HG02623 (cell line): Measurements from ENCODE around the gene FNIP1.
A peak's percentile ranks its signal among the peaks of the same experiment; 100 is the strongest.
"Not testable (repeated sequence)": the region's sequence is repeated elsewhere in the genome, so short reads cannot be mapped to it uniquely, and the experiment has no call there.

Source experiments
- ATAC-seq: cut with Tn5 transposase; IDR thresholded peaks from one replicate; pipeline ENCODE4 v1.9.1; 2021; ENCODE audit warnings: moderate library complexity; ENCODE audit not compliant: unreplicated experiment

Gene FNIP1

GRCh38 chr5:131796793-131797693, at the start of gene FNIP1:
Gene FNIP1 (minus strand): TSS chr5:131797017. CDS start chr5:131796921, 96 bp downstream.
- ATAC-seq: peak; percentile 91

DNA sequence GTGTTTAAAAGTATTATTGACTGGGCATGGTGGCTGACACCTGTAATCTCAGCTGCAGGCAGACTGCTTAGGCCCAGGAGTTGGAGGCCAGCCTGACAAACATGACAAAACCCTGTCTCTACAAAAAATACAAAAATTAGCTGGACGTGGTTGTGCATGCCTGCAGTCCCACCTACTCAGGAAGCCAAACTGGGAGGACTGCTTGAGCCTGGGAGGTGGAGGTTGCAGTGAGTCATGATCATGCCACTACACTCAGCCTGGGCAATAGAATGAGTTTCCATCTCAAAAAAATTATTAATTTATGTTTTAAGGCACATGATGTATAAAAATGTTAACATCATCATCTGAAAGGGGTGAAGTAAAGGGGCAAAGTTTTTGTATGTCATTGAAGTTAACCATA, 49.7 kb upstream of the FNIP1 start:
- no peak for ATAC-seq

GRCh38 chr5:131845828-131846227, 49.0 kb upstream of the FNIP1 start:
- ATAC-seq: no peak

- not testable (repeated sequence) for ATAC-seq
Observed at GRCh38 chr5:131842971-131843370, 46.2 kb upstream of the FNIP1 start.

- ATAC-seq: not testable (repeated sequence)
Observed at GRCh38 chr5:131832702-131833101, 35.9 kb upstream of the FNIP1 start.

DNA sequence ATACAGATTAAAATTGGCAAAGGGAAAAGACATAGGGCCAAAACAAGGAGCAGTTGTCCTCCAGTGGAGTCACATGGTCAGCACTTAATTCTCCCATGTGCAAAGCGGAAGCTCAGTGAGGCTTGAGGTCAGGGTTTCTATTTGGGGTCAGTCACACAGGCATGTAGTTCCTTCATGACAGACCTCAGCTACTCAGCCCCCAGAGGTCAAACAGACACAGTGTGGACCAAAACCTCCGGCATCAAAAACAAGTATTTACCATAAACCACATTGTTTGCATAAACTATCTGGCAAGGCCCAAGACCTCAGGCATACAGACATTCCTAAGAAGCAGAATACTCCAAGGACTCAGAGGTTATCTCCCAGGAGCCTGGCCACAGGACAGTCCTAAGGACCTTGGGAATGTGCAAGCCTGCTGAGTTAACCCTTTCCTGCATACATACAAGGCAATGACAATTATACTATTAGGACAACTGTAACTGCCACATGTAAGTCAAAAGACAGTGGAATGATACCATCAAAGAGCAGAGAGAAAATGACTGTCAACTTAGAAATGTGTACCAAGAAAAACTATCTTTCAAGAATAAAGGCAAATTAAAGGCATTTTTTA, 28.7 kb upstream of the FNIP1 start:
- peak; percentile 88 for ATAC-seq

- no peak for ATAC-seq
Observed at GRCh38 chr5:131824631-131825030, 27.8 kb upstream of the FNIP1 start.

DNA sequence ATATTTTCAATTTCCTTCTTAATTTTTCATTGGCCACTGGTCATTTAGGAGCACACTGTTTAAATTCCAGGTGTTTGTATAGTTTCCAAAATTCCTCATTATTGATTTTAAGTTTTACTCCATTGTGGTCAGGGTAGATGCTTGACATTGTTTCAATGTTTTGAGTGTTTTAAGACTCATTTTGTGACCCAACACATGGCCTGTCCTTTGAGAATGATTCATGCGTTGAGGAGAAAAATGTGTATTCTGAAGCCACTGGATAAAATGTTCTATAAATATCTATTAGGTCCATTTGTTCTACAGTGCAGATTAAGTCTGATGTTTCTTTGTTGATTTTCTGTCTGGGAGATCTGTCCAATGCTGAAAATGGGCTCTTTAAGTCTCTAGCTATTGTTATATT, 24.4 kb upstream of the FNIP1 start:
- ATAC-seq: no peak

- no peak for ATAC-seq
Observed at GRCh38 chr5:131818001-131818724, 21.3 kb upstream of the FNIP1 start.

DNA sequence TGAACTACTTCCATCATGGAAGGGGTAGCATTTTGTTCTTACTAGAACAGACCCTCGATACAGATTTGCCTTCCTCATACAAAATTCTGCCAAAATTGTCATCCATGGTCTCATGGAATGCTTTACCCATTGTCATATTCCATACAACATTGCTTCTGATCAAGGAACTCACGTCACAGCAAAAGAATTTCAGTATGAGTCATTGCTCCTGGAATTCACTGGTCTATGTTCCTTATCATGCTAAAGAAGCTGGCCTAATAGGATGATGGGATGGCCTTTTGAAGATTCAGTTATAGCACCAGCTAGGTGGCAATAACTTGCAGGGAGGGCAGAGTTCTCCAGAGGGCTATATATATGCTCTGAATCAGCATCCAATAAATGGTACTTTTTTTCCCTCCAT, 18.2 kb upstream of the FNIP1 start:
- ATAC-seq: no peak

DNA sequence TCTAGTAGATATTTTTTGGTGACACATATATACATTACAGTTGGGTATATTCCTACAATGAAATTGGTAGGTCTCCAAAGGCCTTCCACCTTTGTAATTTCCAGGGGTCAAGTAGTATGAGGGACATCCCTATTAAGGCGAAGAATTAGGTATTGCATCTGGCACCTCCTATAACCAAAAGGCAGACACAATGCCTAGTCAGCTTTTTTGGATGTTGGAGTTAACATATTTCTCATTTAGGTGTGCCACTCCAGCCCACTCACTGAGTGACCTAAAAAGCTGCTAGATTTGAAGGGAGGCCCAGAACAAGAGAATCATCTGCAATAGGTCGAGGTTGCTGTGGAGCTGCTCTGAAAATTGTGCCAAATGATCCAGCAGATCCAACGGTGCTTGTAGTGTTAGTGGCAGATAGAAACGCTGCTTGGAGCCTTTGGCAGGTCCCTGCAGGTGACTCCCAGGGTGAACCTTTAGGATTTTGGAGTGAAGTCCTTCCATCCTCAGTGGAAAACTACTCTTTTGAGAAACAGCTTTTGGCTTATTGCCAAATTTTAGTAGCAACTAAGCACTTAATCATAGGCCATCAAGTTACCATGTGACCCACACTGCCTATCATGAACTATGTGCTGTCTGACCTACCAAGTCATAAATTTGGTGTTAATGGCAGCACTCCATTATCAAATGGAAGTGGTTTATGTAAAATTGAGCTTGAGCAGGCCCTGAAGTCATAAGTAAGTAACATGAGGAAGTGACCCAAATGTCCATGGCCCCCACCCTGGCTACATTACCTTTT, 15.7 kb upstream of the FNIP1 start:
- ATAC-seq: no peak

DNA sequence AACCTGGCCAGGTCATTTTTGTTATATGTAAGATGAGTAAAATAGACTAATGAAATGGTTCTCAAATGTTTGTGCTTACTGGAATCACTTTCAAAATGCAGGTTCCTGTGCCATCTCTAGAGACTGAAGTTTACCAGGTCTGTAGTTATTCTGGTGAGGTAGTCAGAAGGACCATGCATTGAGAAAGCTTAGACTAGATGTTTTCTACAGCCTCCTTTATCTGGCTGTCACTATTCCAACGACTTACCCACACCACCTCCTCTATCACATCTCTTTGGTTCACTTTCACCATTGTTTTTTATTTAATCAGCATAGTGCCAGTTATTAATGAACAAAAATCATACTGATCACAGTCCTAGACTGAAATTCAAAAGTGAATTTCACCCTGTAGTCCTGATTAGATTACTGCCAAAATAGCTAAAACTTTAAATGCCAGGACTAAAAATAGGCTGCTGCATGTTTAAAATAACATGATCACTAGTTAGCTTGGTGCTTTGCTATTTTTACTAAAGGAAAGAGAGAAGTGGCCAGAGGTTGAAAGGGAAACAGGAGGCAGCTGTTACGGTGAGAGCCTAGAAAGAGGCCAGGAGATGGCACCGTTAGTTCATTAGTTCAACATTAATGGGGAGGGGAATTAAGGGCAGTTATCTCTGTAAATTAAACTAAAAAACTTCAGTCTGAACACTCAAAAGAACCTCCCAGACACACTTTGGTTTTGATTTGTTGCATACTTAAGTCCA, 13.9 kb upstream of the FNIP1 start:
- ATAC-seq: no peak

GRCh38 chr5:131795879-131796792, 681 bp downstream of the FNIP1 start:
- ATAC-seq: peak; percentile 6

GRCh38 chr5:131795228-131795627, 1.6 kb downstream of the FNIP1 start:
- ATAC-seq: no peak

GRCh38 chr5:131794586-131794985, 2.2 kb downstream of the FNIP1 start:
- no peak for ATAC-seq

DNA sequence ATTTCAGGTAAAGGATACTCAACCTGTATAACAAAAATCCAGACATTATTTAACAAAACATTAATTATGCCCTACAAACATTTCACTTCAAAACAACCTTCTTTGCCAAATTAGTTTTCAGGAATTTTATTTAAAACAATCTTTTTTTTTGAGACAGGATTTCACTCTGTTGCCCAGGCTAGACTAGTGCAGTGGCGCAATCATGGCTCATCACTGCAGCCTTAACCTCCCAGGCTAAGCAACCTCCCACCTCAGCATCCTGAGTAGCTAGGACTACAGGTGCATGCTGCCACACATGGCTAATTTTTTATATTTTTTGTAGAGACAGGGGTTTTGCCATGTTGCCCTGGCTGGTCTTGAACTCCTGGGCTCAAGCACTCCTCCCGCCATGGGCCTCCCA, 3.9 kb downstream of the FNIP1 start:
- ATAC-seq: no peak

- ATAC-seq: no peak
Observed at GRCh38 chr5:131791866-131792265, 5.0 kb downstream of the FNIP1 start.

GRCh38 chr5:131790550-131790949, 6.3 kb downstream of the FNIP1 start:
- ATAC-seq: no peak

DNA sequence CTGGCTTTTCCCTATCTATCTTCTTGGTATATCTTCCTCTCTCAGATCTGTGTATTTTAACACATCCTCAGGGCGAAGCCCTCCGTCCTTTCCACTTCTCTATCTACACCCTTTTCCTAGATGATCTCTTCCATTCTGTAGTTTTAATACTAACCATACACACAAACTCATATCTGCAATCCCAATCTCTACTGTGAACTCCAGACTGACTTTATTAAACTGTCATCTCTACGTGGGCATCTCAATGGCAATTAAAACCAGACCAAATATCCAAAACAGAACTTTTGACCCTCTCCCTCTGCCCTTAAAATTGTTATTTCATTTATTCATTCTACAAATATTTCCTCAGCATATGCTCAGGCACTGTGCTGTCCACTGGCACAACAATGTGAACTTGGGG, 7.1 kb downstream of the FNIP1 start:
- ATAC-seq: no peak
